Neural progenitor cell (in vitro differentiated cells): ENCODE data around the gene VRK2. TPM values are rescaled to one million over a fixed set of nuclear protein-coding genes. Genes with fewer than 3 reads are reported as not detected.

Experiments
- DNase-seq: peaks from one replicate; pipeline ENCODE4 v3.0.0-alpha.2; 2016; ENCODE audit warnings: low spot score
- H2AFZ ChIP-seq: fragments of 200-600 bp; sonication (generic); replicated peaks from 2 replicates; pipeline ENCODE4 v1.6.1; 2016; ENCODE audit warnings: antibody characterized with exemption
- H3F3A ChIP-seq: fragments of 200-600 bp; sonication (generic); 2 replicates; pipeline ENCODE4 v1.6.1; 2016; ENCODE audit warnings: antibody characterized with exemption, low read depth
- H3K27ac ChIP-seq: fragments of 200-600 bp; sonication (generic); 2 replicates; pipeline ENCODE4 v1.5.1; 2016; ENCODE audit warnings: mild to moderate bottlenecking
- H3K27me3 ChIP-seq: fragments of 200-600 bp; sonication (generic); 2 replicates; pipeline ENCODE4 v1.6.1; 2016; ENCODE audit warnings: mild to moderate bottlenecking, moderate library complexity
- H3K36me3 ChIP-seq: fragments of 200-600 bp; sonication (generic); 2 replicates; pipeline ENCODE4 v1.5.1; 2016
- H3K4me1 ChIP-seq: fragments of 200-600 bp; sonication (generic); 2 replicates; pipeline ENCODE4 v1.6.1; 2016; ENCODE audit warnings: mixed run types
- H3K4me2 ChIP-seq: fragments of 200-600 bp; sonication (generic); 2 replicates; pipeline ENCODE4 v1.6.1; 2016
- H3K4me3 ChIP-seq: fragments of 200-600 bp; sonication (generic); 2 replicates; pipeline ENCODE4 v1.5.1; 2016
- H3K79me2 ChIP-seq: fragments of 200-600 bp; sonication (generic); 2 replicates; pipeline ENCODE4 v1.6.1; 2016; ENCODE audit warnings: low read depth
- H3K9ac ChIP-seq: fragments of 200-600 bp; sonication (generic); 2 replicates; pipeline ENCODE4 v1.6.1; 2016
- H3K9me3 ChIP-seq: fragments of 200-600 bp; sonication (generic); 2 replicates; pipeline ENCODE4 v1.5.1; 2016; ENCODE audit warnings: low read depth
- H4K20me1 ChIP-seq: fragments of 200-600 bp; sonication (generic); 2 replicates; pipeline ENCODE4 v1.6.1; 2016; ENCODE audit warnings: low read depth
- H3K27ac Mint-ChIP-seq: 3 replicates; pipeline ENCODE4 v1.8.0; 2021; ENCODE audit warnings: mixed read lengths
- H3K27me3 Mint-ChIP-seq: 2 replicates; pipeline ENCODE4 v1.8.0; 2022; ENCODE audit warnings: low read depth, mild to moderate bottlenecking, inconsistent platforms, moderate library complexity, mixed read lengths; ENCODE audit not compliant: insufficient read depth
- H3K36me3 Mint-ChIP-seq: 3 replicates; pipeline ENCODE4 v1.8.0; 2021; ENCODE audit warnings: mixed read lengths
- H3K4me1 Mint-ChIP-seq: 3 replicates; pipeline ENCODE4 v1.8.0; 2021; ENCODE audit warnings: mixed read lengths
- H3K4me3 Mint-ChIP-seq: 3 replicates; pipeline ENCODE4 v1.8.0; 2021; ENCODE audit warnings: mild to moderate bottlenecking, moderate library complexity, mixed read lengths
- H3K9me3 Mint-ChIP-seq: 3 replicates; pipeline ENCODE4 v1.8.0; 2020; ENCODE audit warnings: mixed read lengths
- EZH2 ChIP-seq: fragments of 200-600 bp; sonication (generic); IDR thresholded peaks from 2 replicates; pipeline ENCODE4 v1.6.1; 2017; ENCODE audit warnings: antibody characterized with exemption, mild to moderate bottlenecking, moderate library complexity
- EZH2phosphoT487 ChIP-seq: fragments of 200-600 bp; sonication (generic); IDR thresholded peaks from 2 replicates; pipeline ENCODE4 v1.6.1; 2017; ENCODE audit warnings: antibody characterized with exemption
- total RNA-seq: library from RNA; depleted of rRNA; stranded (reverse); fragments of >200 nt; gene quantifications from 2 replicates; pipeline ENCODE4 v1.2.3, GENCODE V29; 2015; ENCODE audit warnings: low replicate concordance
- TF ChIP-seq, protein P1 (sequence below): fragments of 200-600 bp; sonication (generic); IDR thresholded peaks from 2 replicates; pipeline ENCODE4 v1.5.1; 2017; ENCODE audit warnings: antibody characterized with exemption, mild to moderate bottlenecking

The VRK2 gene
- total RNA-seq, 1 donor from 2014 or later: 39.2 TPM

DNA sequence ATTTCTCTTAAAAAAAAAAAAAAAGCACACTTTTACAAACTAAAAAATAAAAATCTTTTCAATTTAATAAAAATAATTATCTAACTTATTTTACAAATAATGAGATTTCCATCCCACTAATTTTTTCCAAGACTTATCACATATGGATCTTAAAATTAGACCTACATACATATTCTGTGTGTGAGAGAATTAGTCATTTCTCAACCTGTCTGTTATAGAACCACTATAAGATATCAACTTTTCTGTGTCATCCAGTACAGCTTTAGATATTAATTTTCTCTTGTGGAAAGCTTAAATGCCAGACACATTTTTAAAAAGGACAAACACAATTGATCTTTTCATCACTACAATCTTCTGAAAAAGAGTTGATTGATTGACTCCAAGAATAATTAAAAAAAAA is 156.4 kb downstream of the VRK2 start:
- Histone ChIP-seq H3K4me3 (no peak overlapping the region), H3K4me1 (peaks cover 13% of the 10 kb centered on the region), H3K9ac (no peak overlapping the region), H4K20me1 (peaks cover 4% of the 10 kb centered on the region), H2AFZ (no peak overlapping the region), H3K27ac (no peak overlapping the region), H3K27me3 (no peaks in the 10 kb centered on the region), H3K36me3 (peaks cover 27% of the 10 kb centered on the region), H3K79me2 (peaks cover 12% of the 10 kb centered on the region), H3K4me2 (no peak overlapping the region), H3K9me3 (no peaks in the 10 kb centered on the region), H3F3A (no peaks in the 10 kb centered on the region)
- TF ChIP-seq EZH2phosphoT487: no peak
- TF ChIP-seq, protein P1, sequence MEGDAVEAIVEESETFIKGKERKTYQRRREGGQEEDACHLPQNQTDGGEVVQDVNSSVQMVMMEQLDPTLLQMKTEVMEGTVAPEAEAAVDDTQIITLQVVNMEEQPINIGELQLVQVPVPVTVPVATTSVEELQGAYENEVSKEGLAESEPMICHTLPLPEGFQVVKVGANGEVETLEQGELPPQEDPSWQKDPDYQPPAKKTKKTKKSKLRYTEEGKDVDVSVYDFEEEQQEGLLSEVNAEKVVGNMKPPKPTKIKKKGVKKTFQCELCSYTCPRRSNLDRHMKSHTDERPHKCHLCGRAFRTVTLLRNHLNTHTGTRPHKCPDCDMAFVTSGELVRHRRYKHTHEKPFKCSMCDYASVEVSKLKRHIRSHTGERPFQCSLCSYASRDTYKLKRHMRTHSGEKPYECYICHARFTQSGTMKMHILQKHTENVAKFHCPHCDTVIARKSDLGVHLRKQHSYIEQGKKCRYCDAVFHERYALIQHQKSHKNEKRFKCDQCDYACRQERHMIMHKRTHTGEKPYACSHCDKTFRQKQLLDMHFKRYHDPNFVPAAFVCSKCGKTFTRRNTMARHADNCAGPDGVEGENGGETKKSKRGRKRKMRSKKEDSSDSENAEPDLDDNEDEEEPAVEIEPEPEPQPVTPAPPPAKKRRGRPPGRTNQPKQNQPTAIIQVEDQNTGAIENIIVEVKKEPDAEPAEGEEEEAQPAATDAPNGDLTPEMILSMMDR: no peak
- no peak for TF ChIP-seq EZH2
- Mint-ChIP-seq H3K9me3 (no peaks in the 10 kb centered on the region), H3K27me3 (no peaks in the 10 kb centered on the region), H3K36me3 (peaks cover 7% of the 10 kb centered on the region), H3K4me3 (no peak overlapping the region), H3K27ac (no peak overlapping the region), H3K4me1 (peaks cover 4% of the 10 kb centered on the region)
- no peak for DNase-seq

DNA sequence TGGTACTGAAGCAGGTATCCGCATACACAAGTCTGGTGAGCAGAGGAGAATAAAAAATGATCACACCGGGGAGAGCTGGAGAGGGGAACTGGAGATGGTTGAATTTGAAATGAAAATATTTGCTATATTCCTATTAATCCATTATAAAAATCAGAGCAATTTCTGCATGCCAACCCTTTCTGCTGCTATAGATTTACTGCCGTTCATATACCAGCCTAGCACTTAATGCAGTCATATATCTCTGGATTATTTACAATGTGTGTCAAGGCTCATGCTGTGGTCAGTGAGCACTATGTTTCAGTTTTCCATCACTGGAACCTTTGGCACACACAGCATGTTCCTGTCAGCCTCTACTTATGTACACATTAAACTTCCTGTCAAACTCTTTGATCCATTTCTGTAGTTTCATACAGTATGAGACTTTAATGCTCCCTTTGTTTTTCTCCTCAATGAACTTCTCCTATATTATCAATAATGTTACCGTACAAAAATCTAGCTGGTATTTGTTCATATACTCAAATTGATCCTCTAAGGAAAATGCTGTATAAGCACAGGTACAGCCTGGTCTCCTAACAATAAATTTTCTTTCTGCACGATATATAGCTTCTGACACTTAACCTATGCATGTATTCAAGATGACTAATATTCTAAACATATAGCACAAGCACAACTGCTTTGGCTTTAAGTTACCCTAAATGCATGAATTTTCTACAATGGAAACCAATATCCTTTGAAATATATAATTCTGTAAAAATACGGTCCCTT is 157.8 kb downstream of the VRK2 start:
- H4K20me1 ChIP-seq: peaks cover 4% of the 10 kb centered on the region
- no peak overlapping the region for H3K4me2 ChIP-seq
- no peak for TF ChIP-seq EZH2phosphoT487
- no peak for TF ChIP-seq EZH2
- TF ChIP-seq, protein P1: no peak
- H3K27ac ChIP-seq: no peak overlapping the region
- H3K4me3 ChIP-seq: no peak overlapping the region
- H3K4me3 Mint-ChIP-seq: no peak overlapping the region
- peaks cover 18% of the 10 kb centered on the region for H3K4me1 ChIP-seq
- no peaks in the 10 kb centered on the region for H3K27me3 Mint-ChIP-seq
- no peaks in the 10 kb centered on the region for H3F3A ChIP-seq
- DNase-seq: no peak
- H3K27ac Mint-ChIP-seq: no peak overlapping the region
- H2AFZ ChIP-seq: no peak overlapping the region
- H3K36me3 ChIP-seq: peaks cover 23% of the 10 kb centered on the region
- peaks cover 19% of the 10 kb centered on the region for H3K79me2 ChIP-seq
- no peaks in the 10 kb centered on the region for H3K9me3 Mint-ChIP-seq
- peaks cover 11% of the 10 kb centered on the region for H3K36me3 Mint-ChIP-seq
- H3K27me3 ChIP-seq: no peaks in the 10 kb centered on the region
- H3K9me3 ChIP-seq: no peaks in the 10 kb centered on the region
- H3K9ac ChIP-seq: no peak overlapping the region
- H3K4me1 Mint-ChIP-seq: peaks cover 4% of the 10 kb centered on the region

DNA sequence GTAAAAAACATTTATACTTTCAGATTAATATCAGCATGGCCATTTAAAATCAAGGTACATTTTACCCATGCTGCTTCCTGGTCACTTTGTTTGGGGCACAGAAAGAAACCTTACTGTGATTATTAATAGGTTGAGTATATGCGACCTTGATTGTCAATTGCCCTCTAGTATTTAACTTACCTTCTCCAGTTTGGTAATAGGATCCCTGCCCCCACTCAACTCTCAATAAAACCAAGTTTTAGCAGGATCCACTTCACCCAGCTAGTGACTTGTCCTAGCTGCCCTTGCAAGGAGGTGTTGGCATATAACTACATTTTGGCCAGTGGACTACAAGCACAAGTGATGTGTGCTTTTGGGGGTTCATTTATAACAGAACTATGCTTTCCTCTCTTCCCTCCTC is 160.2 kb downstream of the VRK2 start:
- Histone ChIP-seq H2AFZ (no peak overlapping the region), H3K79me2 (peaks cover 19% of the 10 kb centered on the region), H4K20me1 (peaks cover 4% of the 10 kb centered on the region), H3K4me3 (no peak overlapping the region), H3F3A (no peaks in the 10 kb centered on the region), H3K9me3 (no peaks in the 10 kb centered on the region), H3K27ac (no peak overlapping the region), H3K9ac (no peak overlapping the region), H3K36me3 (peaks cover 25% of the 10 kb centered on the region), H3K4me2 (peak overlapping the region; percentile 19), H3K4me1 (peaks cover 18% of the 10 kb centered on the region), H3K27me3 (no peaks in the 10 kb centered on the region)
- H3K36me3 Mint-ChIP-seq: peaks cover 31% of the 10 kb centered on the region
- no peak for DNase-seq
- H3K27me3 Mint-ChIP-seq: peaks cover 6% of the 10 kb centered on the region
- peaks cover 19% of the 10 kb centered on the region for H3K9me3 Mint-ChIP-seq
- TF ChIP-seq EZH2: no peak
- no peak for TF ChIP-seq EZH2phosphoT487
- TF ChIP-seq, protein P1: no peak
- no peak overlapping the region for H3K4me3 Mint-ChIP-seq
- peaks cover 4% of the 10 kb centered on the region for H3K4me1 Mint-ChIP-seq
- H3K27ac Mint-ChIP-seq: no peak overlapping the region
